Measurements from ENCODE around the gene PRND.

DNA sequence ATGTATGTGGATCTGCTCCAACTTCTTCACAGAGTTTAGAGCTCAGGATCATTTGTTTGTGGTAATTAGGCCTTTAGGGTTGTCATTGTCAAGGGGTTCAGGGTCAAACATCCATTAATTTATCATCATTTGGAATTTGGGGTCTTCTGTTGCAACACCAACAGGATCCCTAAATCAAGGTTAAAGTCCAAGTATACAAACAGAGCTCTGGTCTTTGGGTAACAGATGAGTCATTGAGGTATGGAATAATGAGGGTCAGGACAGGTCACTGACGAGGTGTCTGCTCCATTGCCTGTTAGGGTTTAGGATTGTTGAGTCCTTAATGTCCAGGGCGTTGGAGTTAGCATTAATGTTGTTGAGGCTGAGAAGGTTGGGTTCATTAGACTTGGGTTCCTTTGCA is 47.6 kb downstream of the PRND start:
- TF ChIP-seq, protein P1, sequence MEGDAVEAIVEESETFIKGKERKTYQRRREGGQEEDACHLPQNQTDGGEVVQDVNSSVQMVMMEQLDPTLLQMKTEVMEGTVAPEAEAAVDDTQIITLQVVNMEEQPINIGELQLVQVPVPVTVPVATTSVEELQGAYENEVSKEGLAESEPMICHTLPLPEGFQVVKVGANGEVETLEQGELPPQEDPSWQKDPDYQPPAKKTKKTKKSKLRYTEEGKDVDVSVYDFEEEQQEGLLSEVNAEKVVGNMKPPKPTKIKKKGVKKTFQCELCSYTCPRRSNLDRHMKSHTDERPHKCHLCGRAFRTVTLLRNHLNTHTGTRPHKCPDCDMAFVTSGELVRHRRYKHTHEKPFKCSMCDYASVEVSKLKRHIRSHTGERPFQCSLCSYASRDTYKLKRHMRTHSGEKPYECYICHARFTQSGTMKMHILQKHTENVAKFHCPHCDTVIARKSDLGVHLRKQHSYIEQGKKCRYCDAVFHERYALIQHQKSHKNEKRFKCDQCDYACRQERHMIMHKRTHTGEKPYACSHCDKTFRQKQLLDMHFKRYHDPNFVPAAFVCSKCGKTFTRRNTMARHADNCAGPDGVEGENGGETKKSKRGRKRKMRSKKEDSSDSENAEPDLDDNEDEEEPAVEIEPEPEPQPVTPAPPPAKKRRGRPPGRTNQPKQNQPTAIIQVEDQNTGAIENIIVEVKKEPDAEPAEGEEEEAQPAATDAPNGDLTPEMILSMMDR (IDR thresholded peaks at IDR 0.05), result no peak
- TF ChIP-seq EP300 (IDR thresholded peaks at IDR 0.05) (no peak), POLR2AphosphoS5 (IDR thresholded peaks at IDR 0.05) (no peak), POLR2A (IDR thresholded peaks at IDR 0.05) (no peak)
